Activated CD4-positive, CD25-positive, alpha-beta regulatory T cell treated with anti-CD3 and anti-CD28 coated beads, Interleukin-2, amount 50 U/mL, for 72 hours (primary cell): ENCODE measurements around the gene DRICH1.
"Not testable (repeated sequence)": the region's sequence is repeated elsewhere in the genome, so short reads cannot be mapped to it uniquely, and the experiment has no call there.

ENCODE experiments used
- DNase-seq: peaks from one replicate; pipeline ENCODE4 v3.0.0; 2021

DRICH1 gene, protein sequence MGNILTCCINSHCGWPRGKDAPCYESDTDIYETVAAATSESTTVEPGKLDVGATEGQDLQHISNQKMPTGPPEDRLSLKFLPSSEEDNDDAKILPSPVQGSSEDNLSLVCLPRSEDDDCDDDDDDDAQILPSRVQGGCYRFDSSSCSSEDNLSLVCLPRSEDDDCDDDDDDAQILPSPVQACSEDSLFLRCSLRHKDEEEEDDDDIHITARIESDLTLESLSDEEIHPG

DNA sequence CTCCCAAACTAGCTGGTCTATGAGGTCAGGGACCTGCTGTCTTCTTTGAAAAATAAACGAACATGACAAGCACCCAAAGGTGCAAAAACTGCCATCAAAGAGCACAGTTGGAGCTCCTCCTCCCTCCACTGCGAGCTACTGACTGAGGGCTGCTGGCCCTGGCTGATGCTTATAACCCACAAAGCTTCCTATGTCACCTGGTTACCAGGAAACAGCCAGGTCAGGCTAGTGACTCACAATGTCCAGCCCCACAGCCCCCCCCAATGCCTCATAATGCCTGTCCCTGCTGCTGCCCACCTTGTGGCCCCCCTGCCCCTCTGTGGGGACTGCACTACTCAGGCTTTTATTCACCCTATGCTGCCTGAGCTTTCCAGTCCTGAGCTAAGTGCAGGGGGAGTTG lies at the start of gene DRICH1:
Gene DRICH1 (minus strand): TSS at position 144 of the 400 bp plus-strand sequence. CDS start 298 bp downstream, outside the sequence.
- no peak for DNase-seq

DNA sequence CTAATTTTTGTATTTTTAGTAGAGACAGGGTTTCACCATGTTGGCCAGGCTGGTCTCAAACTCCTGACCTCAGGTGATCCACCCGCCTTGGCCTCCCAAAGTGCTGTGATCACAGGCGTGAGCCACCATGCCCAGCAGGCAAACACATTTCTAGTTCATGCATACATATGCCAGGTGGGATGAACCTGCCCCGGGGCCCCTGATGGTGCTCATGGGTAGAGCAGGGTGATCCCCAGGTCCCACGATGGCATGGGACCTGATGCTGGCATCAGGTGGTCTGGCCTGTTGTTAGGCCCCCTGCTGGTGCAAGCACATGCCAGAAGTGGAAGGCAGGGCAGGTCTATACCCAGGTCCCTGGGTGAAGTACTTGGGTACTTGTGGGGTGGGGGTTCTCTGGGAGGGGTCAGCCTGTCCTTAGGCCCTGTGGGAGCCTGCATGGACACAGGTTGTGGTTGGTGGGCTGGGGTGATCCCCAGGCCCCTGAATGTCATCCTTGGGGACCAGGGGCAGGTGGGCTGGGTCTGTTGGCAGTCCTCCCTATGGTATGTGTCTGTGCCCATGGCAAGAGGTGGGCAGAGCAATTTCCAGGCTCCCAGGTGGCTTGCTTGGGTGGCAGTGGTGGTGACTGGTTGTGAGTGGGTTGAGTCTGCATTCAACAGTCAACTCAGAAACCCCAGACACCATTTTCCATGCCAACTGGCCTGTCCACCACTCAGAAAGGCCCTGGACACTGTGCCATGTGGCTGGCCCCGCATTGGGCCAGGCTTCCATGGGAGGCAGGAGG lies 49.1 kb upstream of the DRICH1 start:
- DNase-seq: peak; percentile 16

DNA sequence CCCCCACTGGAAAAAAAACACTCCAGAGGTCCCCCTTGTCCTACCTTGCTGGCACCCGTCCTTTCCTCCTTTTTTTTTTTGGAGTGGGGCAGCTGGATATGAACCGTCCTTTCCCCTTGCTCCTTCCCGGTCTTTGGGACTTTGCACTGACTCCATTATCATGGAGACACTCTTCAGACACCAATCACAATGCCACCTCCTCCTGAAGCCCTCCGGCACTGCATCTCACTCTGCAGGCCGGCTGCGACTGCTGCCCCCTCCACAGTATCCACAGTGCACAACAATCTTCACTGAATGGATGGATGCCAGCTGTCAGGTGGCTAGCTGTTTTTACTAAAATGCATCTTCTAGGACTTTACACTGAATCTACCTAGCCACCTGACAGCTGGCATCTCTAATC lies 46.0 kb upstream of the DRICH1 start:
- DNase-seq: no peak

DNA sequence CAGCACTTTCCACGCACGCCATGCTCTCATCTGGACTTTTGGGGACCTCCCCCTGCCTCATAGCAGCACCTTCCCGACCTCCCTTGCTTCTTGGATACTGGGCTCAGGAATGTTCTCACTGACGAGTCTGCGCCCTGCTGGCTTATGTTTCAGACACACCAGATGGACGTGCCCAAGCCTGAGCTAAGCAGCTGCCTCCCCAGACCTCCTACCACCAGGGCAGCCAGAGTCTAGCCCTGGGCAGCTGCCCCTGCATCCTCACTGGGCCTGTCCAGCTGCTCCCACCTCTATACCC lies 45.5 kb upstream of the DRICH1 start:
- DNase-seq: peak; percentile 17

DNA sequence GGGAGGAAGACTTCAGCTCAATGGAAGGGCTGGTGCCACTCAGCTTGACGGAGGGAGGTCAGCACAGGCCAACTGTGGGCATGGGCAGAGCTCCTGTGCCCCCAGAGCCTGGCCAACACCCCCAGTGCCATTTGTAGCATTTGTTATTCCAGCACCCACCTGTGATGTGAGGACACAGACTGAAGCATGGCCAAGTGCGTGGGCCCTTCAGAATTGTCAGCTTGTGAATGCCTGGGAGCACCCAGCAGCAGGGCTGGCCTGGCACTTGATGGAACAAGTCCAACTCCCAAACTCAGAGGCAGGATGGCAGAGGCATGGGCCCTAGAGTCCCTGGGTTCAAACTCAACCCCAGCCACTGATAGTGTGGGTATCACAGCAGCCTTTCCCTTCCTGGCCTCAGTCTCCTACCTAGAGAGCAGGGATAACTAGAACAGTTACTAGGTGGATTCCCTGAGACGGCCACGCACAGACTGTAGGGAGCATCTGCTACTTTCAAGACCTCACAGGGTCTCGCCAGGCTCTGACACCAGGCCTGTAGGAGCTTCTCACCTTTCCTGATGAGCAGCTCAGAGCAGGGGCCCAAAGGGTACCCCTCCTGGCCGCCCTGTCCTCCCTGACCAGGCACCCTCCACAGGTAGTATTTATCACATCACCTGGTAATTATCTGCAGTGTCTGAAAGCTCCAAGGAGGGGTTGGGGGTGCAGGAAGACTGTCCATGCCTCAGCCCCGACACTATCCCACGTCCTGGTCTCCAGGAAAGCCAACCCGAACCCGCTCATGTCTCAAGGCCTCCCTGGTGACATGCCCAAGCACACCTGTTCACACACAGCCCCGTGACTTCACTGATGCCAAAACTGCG lies 45.0 kb upstream of the DRICH1 start:
- DNase-seq: peak; percentile 25

DNA sequence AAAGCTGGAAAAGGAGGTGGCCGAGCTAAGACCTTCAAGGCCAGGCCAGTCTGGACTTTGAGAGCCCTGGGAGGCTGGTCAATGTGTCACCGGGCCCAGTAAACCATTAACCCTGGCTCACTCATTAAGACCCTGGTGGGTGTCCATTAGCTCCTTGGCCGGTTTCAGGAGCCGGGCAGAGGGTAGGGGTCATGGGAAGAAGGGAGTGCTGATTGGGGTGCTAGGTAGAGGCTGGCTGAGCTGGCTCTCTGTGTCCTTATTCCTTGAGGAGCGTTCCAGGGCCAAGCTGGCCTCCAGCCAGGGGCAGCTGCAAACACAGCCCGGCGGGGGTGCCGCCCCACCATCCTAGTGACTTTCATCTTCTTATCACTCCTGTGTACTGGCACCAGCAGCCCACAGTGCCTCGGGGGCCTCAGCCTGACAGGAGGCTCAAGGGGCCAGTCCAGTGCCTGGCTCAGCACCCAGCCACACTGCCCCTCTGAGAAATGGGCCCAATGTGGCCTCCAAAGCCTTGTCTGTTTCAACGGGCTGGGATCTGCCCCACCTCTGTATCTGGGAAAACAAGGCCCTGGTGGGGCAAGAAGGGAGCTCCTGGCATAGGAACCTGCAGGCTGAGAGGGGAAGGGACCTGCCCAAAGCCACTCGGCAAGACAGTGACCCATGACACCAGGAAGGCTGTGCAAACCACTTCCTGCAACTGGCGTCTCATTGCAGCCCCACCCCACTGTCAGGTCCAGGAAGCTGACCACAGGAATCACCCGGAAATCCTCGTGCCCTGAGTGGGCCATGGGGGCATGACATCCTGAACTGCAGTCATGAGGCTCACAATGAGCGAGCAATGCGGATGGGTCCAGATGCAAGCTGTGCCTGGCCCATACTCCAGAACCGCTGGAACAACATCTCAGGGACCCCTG lies 43.6 kb upstream of the DRICH1 start:
- DNase-seq: peak; percentile 27

DNA sequence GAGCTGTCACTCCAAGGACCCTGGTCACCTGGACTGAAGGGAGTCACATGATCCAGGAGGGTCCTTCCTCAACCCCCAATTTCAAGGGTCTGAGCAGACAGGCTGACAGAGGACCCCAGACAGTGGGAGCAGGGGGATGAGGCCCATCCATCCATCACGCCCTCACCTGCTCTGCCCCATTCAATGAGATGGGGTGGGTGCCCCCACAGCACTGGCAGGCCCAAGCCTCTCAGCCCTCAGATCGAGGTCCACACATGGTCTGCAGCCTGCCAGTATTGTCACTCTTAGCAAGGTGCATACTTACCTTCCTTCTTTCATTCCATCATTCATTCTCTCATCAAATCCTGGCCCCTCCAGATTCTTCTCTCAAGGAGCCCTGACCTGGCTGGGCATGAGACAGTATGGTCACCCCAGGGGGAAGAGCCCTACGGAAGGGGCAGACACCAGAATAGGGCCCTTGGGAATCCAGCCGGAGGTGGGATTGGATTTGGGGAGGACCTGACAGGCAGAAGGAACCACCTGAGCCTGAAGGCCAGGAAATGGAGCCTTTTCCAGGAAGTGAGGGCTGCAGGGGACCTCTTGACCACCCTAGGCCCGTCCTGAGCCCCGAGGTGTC lies 42.9 kb upstream of the DRICH1 start:
- peak; percentile 13 for DNase-seq

DNA sequence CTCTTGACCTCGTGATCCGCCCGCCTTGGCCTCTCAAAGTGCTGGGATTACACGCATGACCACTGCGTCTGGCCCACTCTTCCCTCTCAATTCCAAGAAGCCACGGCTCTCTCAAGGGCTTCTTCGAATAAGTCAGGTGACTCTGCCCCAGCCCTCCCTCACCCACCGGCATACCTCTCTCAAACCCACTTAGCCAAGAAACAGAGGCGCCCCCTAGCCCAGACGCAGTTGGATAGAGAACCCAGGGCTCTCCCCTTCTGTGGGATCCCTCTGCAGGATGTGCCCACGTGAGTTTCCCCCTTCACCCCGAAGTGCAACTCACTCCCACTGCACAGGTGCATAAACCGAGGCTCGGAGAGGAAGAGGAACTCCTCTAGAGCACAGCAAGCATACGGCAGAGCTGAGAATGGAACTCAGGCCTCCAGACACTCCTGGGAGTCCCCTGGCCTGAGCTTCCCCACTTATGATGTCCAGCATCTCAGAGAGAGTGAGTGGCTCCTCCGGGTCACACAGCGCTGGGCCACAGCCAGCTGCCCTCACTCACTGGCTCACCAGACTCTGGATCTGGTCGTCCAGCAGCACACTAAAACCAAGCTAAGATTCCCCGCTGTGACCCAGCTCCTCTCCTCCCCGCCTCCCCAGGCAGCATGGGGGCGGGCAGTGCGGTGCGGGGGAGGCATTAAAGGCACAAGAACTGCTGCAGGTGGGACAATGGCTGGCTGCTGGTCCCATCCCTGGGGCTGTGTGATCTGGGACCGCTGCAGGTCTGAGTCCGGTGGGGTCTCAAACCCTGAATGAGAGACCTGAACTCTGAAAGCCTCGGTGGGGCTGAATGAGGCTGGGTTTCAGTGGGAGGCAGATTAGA lies 41.9 kb upstream of the DRICH1 start:
- DNase-seq: peak; percentile 18

DNA sequence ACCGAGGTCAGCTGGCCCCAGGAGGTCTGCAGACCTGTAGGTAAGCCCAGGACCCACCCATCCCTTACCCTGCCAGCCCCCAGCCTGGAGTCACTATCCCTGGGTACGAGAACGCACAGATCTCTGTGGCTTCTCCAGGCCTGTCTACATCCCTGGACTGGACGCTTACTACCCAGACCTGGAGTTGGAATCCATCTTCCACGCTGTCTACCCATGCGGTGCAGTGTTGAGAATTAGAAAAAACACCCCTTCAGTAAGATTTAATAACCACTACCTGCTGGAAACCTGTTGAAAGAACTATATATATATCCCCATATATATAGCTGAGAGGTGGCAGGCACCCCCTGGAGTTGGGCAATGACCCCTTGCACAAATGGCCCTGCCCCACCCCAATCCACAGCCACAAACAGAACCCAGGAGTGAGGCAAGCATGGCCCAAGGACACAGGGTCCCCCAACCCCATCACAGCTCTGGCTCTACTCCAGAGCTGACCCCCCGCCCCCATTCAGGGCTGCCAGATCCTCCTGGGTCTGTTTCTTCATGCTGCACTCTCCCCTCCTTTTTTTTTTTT lies 41.0 kb upstream of the DRICH1 start:
- DNase-seq: peak; percentile 7

DNA sequence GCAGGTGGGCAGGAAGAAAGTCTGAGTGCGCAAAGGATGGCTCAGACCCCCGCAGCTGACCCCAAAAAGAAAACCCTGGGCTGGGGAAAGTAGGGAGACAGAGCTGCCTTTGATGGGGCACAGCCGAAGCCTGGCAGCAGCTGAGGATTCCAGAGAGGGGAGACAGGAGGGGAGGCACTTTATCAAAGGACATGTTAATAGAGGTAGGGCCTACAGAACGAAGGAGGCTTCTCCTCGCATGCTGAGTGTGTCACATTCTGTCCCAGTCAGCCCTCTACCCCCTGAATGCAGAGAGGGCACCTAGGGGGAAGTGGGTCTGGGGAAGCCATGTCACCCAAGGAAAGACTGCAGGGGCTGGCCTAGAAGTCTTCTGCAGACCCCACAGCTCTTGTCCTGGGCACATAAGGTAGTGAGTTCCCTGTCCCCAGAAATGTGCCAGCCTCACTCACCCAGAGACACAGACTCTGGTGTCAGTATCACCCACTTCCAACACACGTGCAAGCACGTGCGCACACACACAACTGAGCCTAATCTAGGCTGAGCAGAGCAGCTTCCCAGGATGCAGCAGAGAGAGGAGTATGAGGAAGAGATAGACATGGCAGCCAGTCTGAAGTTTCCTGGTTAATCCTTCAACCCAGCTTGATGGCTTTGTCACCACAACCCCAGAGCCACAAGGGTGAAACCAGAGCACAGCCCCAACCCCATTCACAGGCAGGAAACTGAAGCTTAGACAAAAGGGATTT lies 40.4 kb upstream of the DRICH1 start:
- DNase-seq: peak; percentile 6

DNA sequence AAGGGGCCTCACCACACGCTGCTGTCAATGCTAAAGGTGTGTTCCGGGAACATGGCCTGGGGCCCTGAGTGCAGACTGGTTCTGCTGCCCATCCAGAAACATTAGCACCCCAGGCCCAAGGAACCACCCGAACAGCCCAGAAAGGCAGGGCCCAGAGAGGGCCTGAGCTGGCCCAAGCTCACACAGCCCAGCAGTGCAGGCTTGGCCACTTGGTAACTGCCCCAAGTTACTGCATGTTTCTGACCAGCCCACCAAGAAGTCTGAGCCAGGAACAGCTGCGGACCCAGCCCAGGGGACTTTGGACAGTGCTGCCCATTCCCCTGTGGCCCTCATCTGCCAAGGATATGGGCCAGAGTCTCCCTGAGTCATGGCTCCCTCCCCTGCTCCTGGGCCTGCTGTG lies 39.3 kb upstream of the DRICH1 start:
- DNase-seq: not testable (repeated sequence)

DNA sequence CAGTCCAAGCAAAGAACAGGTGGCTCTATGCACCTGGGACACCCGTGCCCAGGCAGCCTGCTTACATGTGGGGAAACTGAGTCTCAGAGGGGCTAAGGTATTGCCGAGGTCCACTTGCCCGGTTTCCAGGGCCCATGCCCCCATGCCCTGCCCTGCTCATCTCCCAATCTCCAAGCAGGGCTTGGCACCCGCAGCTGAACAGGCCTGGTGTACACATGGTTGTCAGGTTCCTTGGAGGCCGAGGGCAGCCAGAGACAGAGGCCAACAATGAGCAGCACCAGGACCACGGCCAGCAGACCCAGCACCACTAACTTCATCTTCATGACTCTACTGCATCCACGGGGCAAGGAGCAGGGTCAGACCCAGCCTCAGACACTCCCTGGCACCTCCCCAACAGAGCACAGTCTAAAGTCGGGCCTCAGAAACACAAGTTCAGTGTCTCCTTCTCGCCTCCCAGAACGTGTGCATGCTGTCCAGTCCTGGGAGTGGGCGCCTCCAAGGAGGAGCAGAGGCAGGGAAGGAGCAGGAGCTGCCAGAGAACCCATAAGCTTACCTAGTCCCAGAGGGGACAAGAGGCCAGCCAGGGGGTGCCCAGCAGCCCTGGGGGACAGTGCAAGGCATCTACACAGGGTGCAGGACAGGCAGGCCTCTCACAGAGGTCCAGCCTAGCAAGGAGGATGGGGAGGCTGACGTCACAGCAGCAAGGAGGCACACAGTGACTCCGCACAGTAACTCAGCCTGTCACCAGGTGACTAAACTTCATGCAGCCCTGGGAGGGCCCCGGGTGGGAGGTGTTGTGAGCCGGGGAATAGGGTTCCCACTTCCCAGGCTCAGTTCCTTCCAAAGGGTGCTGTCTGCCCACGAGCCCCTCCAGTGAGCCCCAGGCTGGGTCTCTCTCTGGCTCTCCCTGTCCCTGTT lies 38.5 kb upstream of the DRICH1 start:
- DNase-seq: peak; percentile 28

DNA sequence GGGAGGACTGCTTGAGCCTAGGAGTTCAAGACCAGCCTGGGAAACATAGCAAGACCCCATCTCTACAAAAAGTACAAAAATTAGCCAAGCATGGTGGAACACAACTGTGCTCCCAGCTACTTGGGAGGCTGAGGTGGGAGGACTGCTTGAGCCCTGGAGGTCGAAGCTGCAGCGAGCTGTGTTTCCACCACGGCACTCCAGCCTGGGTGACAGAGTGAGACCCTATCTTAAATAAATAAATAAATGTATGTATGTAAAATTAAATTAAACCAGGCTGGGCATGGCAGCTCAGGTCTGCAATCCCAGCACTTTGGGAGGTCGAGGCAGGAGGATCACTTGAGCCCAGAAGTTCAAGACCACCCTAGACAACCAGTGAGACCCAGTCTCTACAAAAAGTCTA lies 28.3 kb upstream of the DRICH1 start:
- peak; percentile 4 for DNase-seq

DNA sequence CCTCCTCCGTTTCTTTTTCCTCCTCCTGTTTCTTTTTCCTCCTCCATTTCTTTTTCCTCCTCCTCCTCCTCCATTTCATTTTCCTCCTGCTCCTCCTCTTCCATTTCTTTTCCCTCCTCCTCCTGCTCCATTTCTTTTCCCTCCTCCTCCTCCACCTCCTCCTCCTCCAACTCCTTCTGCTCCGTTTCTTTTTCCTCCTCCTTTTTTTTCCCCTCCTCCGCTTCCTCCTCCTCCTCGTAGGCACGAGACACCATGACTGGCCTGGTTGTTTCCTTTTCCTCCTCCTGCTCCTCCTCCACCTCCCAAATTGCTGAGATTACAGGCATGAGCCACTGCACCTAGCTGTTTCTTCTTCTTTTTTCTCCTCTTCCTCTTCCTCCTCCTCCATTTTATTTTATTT lies 25.6 kb upstream of the DRICH1 start:
- no peak for DNase-seq

DNA sequence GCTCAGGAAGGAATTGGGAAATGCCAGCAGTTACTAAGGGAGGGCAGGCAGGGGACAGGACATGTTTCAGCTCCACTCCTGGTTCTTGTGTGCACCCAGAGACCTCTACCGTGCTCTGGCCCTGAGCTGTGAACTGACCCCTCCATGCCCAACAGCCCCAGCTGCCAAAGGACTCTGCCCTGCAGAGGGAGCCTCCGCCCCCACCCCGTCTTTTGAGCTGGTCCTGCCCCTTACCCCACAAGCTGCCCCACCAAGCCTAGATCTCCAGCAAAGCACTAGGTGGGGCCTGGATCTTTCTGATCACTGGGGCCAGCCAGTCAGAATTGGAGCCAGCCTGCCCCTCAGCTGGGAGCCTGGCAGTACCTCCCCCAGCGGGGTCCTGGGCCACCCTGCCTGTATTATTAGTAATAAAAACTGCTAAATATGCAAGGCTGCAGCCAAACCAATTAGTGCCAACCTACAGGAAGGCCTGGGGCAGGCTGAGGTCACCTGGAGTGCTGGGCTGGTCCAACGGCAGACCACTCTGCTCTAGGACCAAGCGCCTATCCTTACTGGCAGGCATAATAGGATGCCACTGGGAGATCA lies 23.9 kb upstream of the DRICH1 start:
- DNase-seq: no peak

DNA sequence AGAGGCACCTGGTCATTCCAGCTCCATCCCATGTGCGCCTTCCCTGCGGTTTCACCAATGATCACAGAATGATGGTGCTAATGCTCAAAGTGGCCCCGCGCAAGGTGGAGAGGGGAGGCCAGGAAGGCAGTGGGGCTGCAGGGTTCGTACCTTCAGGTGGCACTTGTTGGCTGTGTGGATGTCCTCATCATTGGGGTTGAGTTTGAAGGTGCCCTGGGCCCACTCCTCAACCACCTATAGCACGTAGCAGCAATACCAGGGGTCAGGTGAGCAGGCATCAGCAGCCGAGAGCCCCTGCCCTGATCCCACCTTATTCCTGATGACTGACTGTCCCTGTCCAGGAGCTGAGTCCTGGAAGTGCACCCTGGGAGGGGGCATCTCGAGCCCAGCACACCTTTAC lies 20.6 kb upstream of the DRICH1 start:
- no peak for DNase-seq

DNA sequence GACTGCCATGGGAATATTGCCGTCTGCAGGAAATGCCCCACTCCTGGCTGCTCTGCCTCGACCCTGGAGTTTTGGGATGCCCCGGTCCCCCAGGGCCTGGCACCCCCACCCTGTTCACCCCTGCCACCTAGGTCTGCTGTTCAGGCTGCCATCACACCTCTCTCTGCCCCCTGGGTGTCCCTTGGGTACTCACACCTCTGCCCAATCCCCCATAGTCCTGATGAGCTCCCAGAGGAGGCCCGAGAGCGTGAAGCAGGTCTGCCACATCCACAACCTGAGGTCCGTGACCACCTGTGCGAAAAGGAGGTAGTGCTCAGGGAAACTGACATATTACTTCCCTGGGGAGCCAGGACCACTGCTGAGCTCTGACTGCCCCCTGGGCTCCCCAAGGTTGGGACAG lies 20.2 kb upstream of the DRICH1 start:
- DNase-seq: no peak

DNA sequence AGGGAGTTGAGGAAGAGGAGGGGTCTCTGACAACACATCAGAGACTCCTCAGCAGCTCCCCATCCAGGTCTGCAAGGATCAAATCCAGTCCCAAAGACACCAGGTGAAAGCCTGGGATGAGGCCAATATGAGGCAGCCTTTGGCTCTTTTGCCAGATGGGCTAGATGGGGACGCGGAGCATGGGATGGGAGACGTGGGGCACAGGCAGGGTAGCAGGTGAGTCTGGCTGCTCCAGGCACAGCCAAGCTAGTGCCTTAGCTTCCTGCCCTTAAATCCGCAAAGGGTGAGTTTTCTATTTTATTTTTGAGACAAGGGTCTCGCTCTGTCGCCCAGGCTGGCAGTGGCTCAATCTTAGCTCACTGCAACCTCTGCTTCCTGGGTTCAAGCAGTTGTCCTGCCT lies 19.6 kb upstream of the DRICH1 start:
- DNase-seq: no peak

DNA sequence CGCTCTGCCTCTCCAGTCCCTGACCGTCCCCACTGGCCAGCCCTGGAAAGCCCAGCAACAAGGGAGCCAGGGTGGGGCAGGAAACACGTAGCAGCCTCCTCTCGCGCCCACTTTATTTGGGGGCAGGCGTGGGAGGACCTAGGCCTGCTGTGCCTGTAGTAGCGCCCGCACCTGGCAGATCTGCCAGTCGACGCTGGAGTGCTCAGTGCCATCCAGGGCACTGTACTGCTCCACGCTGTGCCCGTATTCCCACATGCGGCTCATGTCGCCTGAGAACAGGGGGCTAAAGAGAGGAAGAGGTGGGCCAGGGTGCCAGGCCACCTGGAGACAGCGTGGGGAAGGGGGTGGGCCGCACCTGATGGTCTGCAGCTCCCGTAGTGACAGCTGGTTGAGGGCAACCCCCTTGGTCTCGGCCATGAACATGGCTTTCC lies 17.0 kb upstream of the DRICH1 start:
- DNase-seq: no peak
